NCI-H748 (cell line): ENCODE measurements around the gene SYT9.

Experiments
- DNase-seq: peaks from one replicate; lab custom pipeline; 2025; ENCODE audit not compliant: unreplicated experiment; lab: John Stamatoyannopoulos, UW

Gene SYT9

GRCh38 chr11:7272373-7272772 is 20.7 kb downstream of the SYT9 start:
- DNase-seq, result no peak

GRCh38 chr11:7275133-7275532 is 23.4 kb downstream of the SYT9 start:
- DNase-seq, result no peak

- DNase-seq, result peak; percentile 14
Observed at GRCh38 chr11:7278314-7278917, 26.7 kb downstream of the SYT9 start.

- DNase-seq, result no peak
Observed at GRCh38 chr11:7279676-7280075, 28.0 kb downstream of the SYT9 start.

GRCh38 chr11:7281079-7281478 is 29.4 kb downstream of the SYT9 start:
- no peak for DNase-seq

GRCh38 chr11:7281809-7282208 is 30.1 kb downstream of the SYT9 start:
- DNase-seq, result no peak

GRCh38 chr11:7286178-7286577 is 34.5 kb downstream of the SYT9 start:
- no peak for DNase-seq

GRCh38 chr11:7291100-7291829 is 39.6 kb downstream of the SYT9 start:
- no peak for DNase-seq

- no peak for DNase-seq
Observed at GRCh38 chr11:7292922-7293321, 41.2 kb downstream of the SYT9 start.

GRCh38 chr11:7299393-7299792 is 47.7 kb downstream of the SYT9 start:
- no peak for DNase-seq

GRCh38 chr11:7300281-7300680 is 48.6 kb downstream of the SYT9 start:
- DNase-seq, result no peak

GRCh38 chr11:7303146-7303545 is 51.4 kb downstream of the SYT9 start:
- DNase-seq, result no peak

GRCh38 chr11:7306900-7307299 is 55.2 kb downstream of the SYT9 start:
- DNase-seq, result no peak

- DNase-seq, result no peak
Observed at GRCh38 chr11:7307836-7308235, 56.1 kb downstream of the SYT9 start.

GRCh38 chr11:7311903-7312302 is 60.2 kb downstream of the SYT9 start:
- DNase-seq, result no peak

- no peak for DNase-seq
Observed at GRCh38 chr11:7314811-7315604, 63.3 kb downstream of the SYT9 start.

GRCh38 chr11:7319501-7319900 is 67.8 kb downstream of the SYT9 start:
- no peak for DNase-seq

- no peak for DNase-seq
Observed at GRCh38 chr11:7320306-7320705, 68.6 kb downstream of the SYT9 start.

- no peak for DNase-seq
Observed at GRCh38 chr11:7321473-7322450, 70.1 kb downstream of the SYT9 start.

GRCh38 chr11:7332451-7332850 is 80.7 kb downstream of the SYT9 start:
- no peak for DNase-seq

- DNase-seq, result no peak
Observed at GRCh38 chr11:7332962-7333361, 81.3 kb downstream of the SYT9 start.
